ENCODE results near the gene TASL. TPM values are rescaled to one million over a fixed set of nuclear protein-coding genes. Genes with fewer than 3 reads are reported as not detected.

The TASL gene
- total RNA-seq, 4 donors from 2014 or later = 0.46 to 2.0 (median 1.1) TPM; not detected in 1

DNA sequence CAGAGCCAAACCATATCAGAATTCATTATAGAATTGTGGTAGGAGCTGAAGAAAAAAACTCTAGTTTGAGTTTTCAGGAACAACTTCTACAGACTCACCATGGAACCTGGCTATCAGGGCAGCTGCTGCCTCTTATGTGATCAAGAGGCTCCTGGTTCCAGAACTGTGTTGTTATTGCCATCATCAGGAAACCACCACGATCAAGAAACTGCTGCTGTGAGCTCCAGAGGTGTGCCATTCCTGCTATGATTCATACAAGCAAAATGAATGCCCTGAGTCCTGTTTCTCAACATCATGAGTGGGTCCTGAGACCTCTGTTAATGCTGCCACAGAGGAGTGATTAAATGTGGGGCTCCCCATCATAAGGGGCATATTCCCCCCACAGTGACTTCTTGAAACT lies 43.7 kb downstream of the TASL start:
- H3K4me3 ChIP-seq = no peak overlapping the region
- H3K9me3 ChIP-seq = no peaks in the 10 kb centered on the region
- no peaks in the 10 kb centered on the region for H3K4me1 ChIP-seq
- ATAC-seq = no peak
- no CpG with 5 or more reads among the region's 1 CpG for WGBS, 2 donors (ENCODE audit: low coverage in 1 of 2)
- TF ChIP-seq POLR2AphosphoS5 (IDR thresholded peaks at IDR 0.05) (no peak), EP300 (IDR thresholded peaks at IDR 0.05) (no peak), POLR2A (IDR thresholded peaks at IDR 0.05) (no peak)
- TF ChIP-seq, protein P1, sequence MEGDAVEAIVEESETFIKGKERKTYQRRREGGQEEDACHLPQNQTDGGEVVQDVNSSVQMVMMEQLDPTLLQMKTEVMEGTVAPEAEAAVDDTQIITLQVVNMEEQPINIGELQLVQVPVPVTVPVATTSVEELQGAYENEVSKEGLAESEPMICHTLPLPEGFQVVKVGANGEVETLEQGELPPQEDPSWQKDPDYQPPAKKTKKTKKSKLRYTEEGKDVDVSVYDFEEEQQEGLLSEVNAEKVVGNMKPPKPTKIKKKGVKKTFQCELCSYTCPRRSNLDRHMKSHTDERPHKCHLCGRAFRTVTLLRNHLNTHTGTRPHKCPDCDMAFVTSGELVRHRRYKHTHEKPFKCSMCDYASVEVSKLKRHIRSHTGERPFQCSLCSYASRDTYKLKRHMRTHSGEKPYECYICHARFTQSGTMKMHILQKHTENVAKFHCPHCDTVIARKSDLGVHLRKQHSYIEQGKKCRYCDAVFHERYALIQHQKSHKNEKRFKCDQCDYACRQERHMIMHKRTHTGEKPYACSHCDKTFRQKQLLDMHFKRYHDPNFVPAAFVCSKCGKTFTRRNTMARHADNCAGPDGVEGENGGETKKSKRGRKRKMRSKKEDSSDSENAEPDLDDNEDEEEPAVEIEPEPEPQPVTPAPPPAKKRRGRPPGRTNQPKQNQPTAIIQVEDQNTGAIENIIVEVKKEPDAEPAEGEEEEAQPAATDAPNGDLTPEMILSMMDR (IDR thresholded peaks at IDR 0.05) = no peak
- H3K27me3 ChIP-seq = no peaks in the 10 kb centered on the region
- no peak overlapping the region for H3K27ac ChIP-seq
- no peaks in the 10 kb centered on the region for H3K36me3 ChIP-seq

DNA sequence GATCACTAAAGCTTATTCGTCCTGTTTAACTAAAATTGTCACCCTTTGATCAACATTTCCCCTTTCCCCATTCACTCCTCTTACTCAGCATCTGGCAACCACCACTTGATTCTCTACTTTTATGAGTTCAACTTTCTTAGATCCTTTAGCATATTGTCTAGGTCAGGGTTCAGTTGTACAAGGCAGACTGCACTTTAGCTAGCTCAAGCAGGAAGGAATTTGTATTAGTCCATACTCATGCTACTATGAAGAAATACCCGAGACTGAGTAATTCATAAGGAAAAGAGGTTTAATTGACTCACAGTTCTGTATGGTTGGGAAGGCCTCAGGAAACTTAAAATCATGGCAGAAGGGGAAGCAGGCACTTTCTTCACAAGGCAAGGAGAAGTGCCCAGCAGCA lies 44.3 kb downstream of the TASL start:
- TF ChIP-seq EP300 (IDR thresholded peaks at IDR 0.05) (no peak), POLR2A (IDR thresholded peaks at IDR 0.05) (no peak), POLR2AphosphoS5 (IDR thresholded peaks at IDR 0.05) (no peak)
- TF ChIP-seq, protein P1 (IDR thresholded peaks at IDR 0.05) = no peak
- Histone ChIP-seq H3K27ac (no peak overlapping the region), H3K4me3 (no peak overlapping the region), H3K36me3 (no peaks in the 10 kb centered on the region), H3K27me3 (no peaks in the 10 kb centered on the region), H3K9me3 (no peaks in the 10 kb centered on the region), H3K4me1 (no peaks in the 10 kb centered on the region)
- WGBS, 2 donors (ENCODE audit: low coverage in 1 of 2) = 61 to 89% methylated on average over 1 to 2 of the region's 2 CpGs
- ATAC-seq = no peak

DNA sequence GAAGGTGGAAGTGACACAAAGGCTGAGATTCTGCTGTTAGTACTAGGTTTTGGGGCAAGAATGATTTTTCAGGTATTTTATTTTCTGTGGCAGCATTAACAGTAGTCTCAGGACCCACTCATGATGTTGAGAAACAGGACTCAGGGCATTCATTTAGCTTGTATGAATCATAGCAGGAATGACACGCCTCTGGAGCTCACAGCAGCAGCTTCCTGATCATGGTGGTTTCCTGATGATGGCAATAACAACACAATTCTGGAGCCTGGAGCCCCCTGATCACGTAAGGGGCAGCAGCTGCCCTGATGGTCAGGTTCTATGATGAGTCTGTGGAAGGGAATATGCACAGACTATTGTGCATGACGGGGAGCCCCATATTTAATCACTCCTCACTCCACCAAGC lies 47.0 kb downstream of the TASL start:
- H3K36me3 ChIP-seq = no peaks in the 10 kb centered on the region
- no peaks in the 10 kb centered on the region for H3K4me1 ChIP-seq
- H3K27me3 ChIP-seq = no peaks in the 10 kb centered on the region
- no peaks in the 10 kb centered on the region for H3K9me3 ChIP-seq
- no peak overlapping the region for H3K27ac ChIP-seq
- H3K4me3 ChIP-seq = no peak overlapping the region
- ATAC-seq = no peak
- TF ChIP-seq, protein P1 (IDR thresholded peaks at IDR 0.05) = no peak
- TF ChIP-seq POLR2A (IDR thresholded peaks at IDR 0.05) = no peak
- TF ChIP-seq POLR2AphosphoS5 (IDR thresholded peaks at IDR 0.05) = no peak
- no peak for TF ChIP-seq EP300 (IDR thresholded peaks at IDR 0.05)
- WGBS, 2 donors (ENCODE audit: low coverage in 1 of 2) = 50% methylated on average over 1 of the region's 3 CpGs; no CpG with 5 or more reads in 1 of the 2 donors

DNA sequence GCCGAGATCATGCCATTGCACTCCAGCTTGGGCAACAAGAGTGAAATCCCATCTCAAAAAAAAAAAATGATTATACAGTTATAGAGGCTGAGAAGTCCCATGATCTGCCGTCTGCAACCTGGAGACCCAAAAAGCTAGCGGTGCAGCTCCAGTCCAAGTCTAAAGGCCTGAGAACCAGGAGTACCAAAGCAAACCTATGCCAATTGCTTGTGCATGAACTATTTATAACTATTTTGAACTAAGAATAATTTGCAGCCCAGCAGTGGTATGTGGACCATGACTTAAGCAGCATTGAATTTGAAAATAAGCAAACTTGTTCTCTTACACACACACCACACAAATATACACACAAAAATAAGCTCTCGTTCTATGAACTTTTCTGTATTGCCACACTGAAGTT lies 51.8 kb downstream of the TASL start:
- H3K36me3 ChIP-seq = no peaks in the 10 kb centered on the region
- 81 to 86% methylated on average over 3 to 4 of the region's 4 CpGs for WGBS, 2 donors (ENCODE audit: low coverage in 1 of 2)
- no peak overlapping the region for H3K4me3 ChIP-seq
- no peaks in the 10 kb centered on the region for H3K4me1 ChIP-seq
- H3K9me3 ChIP-seq = no peaks in the 10 kb centered on the region
- TF ChIP-seq, protein P1 (IDR thresholded peaks at IDR 0.05) = no peak
- H3K27ac ChIP-seq = no peak overlapping the region
- H3K27me3 ChIP-seq = no peaks in the 10 kb centered on the region
- no peak for ATAC-seq

DNA sequence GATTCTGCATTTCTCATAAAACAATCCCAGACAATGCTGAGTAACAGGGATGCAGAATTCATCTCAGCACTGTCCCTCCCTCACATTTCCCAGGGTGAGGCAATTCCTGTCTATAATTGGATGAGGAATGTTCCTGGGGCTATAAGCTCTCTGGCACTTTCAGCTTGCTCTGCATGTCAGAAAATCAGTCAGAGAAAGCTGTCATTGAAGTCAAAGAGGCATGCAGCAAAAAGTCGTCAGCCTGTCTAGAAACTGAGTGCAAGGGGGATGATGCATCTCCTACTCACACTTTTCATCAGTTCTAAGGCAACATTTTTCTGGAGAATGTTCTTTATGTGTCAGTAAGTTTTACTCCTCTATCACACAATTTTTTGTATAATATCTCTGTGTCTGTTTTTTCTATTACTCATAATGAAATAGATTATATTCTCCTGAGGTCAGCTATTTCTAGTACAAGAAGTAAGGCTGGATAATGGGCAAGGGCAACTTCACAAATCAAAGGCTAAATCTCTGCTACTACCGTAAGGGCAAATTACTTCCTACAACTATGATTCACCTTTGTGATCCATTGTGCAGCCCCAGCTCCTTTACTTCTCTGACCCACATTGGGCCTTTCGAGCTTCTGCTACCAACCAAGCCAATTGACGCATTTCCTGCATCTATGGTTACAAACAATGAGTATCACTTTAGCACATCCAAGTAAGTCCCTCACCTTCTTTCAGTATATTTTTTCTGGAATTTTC lies 56.0 kb downstream of the TASL start:
- Histone ChIP-seq H3K4me1 (no peaks in the 10 kb centered on the region), H3K27me3 (no peaks in the 10 kb centered on the region), H3K27ac (no peak overlapping the region), H3K36me3 (no peaks in the 10 kb centered on the region), H3K9me3 (no peaks in the 10 kb centered on the region), H3K4me3 (no peak overlapping the region)
- 67 to 76% methylated on average over 3 to 4 of the region's 4 CpGs for WGBS, 2 donors (ENCODE audit: low coverage in 1 of 2)
- TF ChIP-seq POLR2AphosphoS5 (IDR thresholded peaks at IDR 0.05) = no peak
- TF ChIP-seq, protein P1 (IDR thresholded peaks at IDR 0.05) = no peak
- TF ChIP-seq EP300 (IDR thresholded peaks at IDR 0.05) = no peak
- no peak for TF ChIP-seq POLR2A (IDR thresholded peaks at IDR 0.05)
- no peak for ATAC-seq

All from gastroesophageal sphincter (tissue), 4 donors.